Left lung (tissue), 10 donors: ENCODE data around the gene SF3B3. TPM values are rescaled to one million over a fixed set of nuclear protein-coding genes. Genes with fewer than 3 reads are reported as not detected.

Experiments used
- ATAC-seq: fragments of 200-7000 bp; cut with Tn5 transposase; one replicate; pipeline ENCODE4 v1.9.1; 2020; ENCODE audit warnings: moderate library complexity
- DNase-seq, 4 donors: peaks; one replicate each; pipeline ENCODE4 v3.0.0-alpha.2; 2013 to 2020
- H3K27ac ChIP-seq, 2 donors: fragments of 200-600 bp; sonication (generic) in 1 of 2; one replicate each; pipeline versions ENCODE4 v1.5.0 to v1.8.0; 2020 to 2021
- H3K27me3 ChIP-seq, 2 donors: fragments of 200-600 bp; sonication (generic) in 1 of 2; one replicate each; pipeline versions ENCODE4 v1.5.0 to v1.8.0; 2020 to 2021
- H3K36me3 ChIP-seq, 2 donors: fragments of 200-600 bp; sonication (generic) in 1 of 2; one replicate each; pipeline versions ENCODE4 v1.5.0 to v1.8.0; 2020 to 2021
- H3K4me1 ChIP-seq, 2 donors: fragments of 200-600 bp; one replicate each; pipeline ENCODE4 v1.8.0; 2021
- H3K4me3 ChIP-seq, 2 donors: fragments of 200-600 bp; sonication (generic) in 1 of 2; one replicate each; pipeline versions ENCODE4 v1.5.0 to v1.8.0; 2020 to 2021; ENCODE audit warnings: mild to moderate bottlenecking in 1 of 2
- H3K9me3 ChIP-seq, 2 donors: fragments of 200-600 bp; sonication (generic) in 1 of 2; one replicate each; pipeline versions ENCODE4 v1.5.0 to v1.8.0; 2020 to 2021
- intact Hi-C, 2 donors: fragments of 100-400 bp; cut with DNase I; formaldehyde crosslinking; loops; one replicate each; pipeline versions ENCODE4 v1.11.2 to v1.14.2; 2022
- polyA plus RNA-seq, 6 donors: library from polyadenylated mRNA; unstranded; fragments of 120-200 nt; gene quantifications; one replicate each; pipeline ENCODE4 v1.2.1, GENCODE V29; 2013; ENCODE audit not compliant: insufficient read length in 6 of 6
- total RNA-seq, 2 donors: library from RNA; stranded (reverse); fragmentation: NEBNext Ultra II Directional; extraction: Animal tissue kit (Norgen Biotek cat#: 25700); gene quantifications; one replicate each; pipeline ENCODE4 v1.2.1, GENCODE V29; 2021
- TF ChIP-seq, protein P1 (sequence below), 2 donors: fragments of 200-600 bp; sonication (generic) in 1 of 2; IDR thresholded peaks; one replicate each; pipeline versions ENCODE4 v1.5.0 to v1.8.0; 2021; ENCODE audit warnings: antibody characterized with exemption in 2 of 2
- donor health status: DM: no; HTN: yes; CAD: no.
- donor health status: DM: no; HTN: no; CAD: no.

Gene SF3B3
- total and polyA plus RNA-seq, 8 donors: 210 to 396 (median 366) TPM

DNA sequence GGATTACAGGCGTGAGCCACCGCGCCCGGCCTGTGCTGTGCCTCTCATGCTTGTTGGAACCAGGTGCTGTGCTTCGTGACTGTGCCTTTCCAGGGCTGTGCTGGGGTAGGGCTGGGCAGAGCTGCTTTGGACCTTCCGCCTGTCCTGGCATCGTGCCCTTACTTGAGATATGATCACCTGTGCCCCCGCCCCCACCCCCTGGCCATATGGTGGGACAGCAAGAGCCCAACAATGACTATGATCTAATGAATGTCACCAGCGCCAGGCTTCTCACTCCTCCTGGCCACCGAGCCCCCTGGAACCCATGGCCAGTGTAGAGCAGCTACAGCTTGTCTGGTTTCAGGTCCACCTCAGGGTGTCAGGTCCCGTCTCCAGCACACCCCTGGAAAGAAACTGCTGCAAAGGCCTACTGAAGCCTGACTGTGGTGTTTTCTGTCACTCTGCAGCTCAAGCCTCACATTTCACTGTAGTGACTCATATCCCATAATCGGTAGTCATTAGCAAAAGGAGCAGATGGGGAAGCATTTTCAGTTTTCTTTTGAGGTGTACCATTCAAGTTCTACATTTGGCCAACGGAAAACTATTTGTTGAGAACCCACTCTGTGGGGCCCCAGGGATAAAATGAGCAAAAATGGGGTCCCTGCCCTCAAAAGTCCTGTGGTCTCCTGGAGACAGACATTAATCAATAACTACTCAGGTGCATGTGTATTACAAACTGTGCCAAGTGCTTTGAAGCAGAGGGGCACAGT, 47.2 kb upstream of the SF3B3 start:
- peak; percentile 59 for ATAC-seq
- Histone ChIP-seq H3K27ac (no peak overlapping the region), H3K4me3 (no peak overlapping the region), H3K27me3 (no peaks in the 10 kb centered on the region), H3K9me3 (no peaks in the 10 kb centered on the region), H3K36me3 (peaks cover 0 to 78% of the 10 kb centered on the region in 2 donors), H3K4me1 (peaks cover 0 to 16% of the 10 kb centered on the region in 2 donors)
- intact Hi-C loops: loop anchor here in 1 of 2 donors (10.0 kb wide), 1 partner anchor 82 kb away; no protein-coding TSS in a partner anchor
- DNase-seq: no peak
- TF ChIP-seq, protein P1, sequence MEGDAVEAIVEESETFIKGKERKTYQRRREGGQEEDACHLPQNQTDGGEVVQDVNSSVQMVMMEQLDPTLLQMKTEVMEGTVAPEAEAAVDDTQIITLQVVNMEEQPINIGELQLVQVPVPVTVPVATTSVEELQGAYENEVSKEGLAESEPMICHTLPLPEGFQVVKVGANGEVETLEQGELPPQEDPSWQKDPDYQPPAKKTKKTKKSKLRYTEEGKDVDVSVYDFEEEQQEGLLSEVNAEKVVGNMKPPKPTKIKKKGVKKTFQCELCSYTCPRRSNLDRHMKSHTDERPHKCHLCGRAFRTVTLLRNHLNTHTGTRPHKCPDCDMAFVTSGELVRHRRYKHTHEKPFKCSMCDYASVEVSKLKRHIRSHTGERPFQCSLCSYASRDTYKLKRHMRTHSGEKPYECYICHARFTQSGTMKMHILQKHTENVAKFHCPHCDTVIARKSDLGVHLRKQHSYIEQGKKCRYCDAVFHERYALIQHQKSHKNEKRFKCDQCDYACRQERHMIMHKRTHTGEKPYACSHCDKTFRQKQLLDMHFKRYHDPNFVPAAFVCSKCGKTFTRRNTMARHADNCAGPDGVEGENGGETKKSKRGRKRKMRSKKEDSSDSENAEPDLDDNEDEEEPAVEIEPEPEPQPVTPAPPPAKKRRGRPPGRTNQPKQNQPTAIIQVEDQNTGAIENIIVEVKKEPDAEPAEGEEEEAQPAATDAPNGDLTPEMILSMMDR (IDR thresholded peaks at IDR 0.05): no peak

DNA sequence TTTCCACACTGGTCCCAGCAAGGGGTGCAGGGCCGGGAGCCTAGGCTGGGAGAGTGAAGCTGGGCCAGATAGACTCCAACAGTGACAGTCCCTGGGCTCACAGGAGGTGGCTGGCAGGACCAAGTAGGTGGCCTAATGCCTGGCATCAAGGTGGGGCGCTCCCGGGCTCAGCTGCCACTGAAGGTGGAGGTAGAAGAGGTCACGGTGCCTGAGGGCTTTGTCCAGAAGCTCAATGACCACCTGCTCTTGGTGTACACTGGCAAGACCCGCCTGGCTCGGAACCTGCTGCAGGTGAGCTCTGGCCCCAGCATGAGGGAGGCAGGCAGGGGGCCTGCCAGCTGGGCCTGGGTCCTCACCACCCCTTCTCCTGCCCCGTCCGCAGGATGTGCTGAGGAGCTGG, 45.4 kb upstream of the SF3B3 start:
- peaks cover 0 to 16% of the 10 kb centered on the region in 2 donors for H3K4me1 ChIP-seq
- no peaks in the 10 kb centered on the region for H3K9me3 ChIP-seq
- peak in 1 of 4 donors; percentile 62 for DNase-seq
- no peak overlapping the region for H3K4me3 ChIP-seq
- intact Hi-C loops: loop anchor here in 1 of 2 donors (10.0 kb wide), 1 partner anchor 83 kb away; no protein-coding TSS in a partner anchor
- no peaks in the 10 kb centered on the region for H3K27me3 ChIP-seq
- H3K36me3 ChIP-seq: peaks cover 0 to 86% of the 10 kb centered on the region in 2 donors
- H3K27ac ChIP-seq: peak overlapping the region in 1 of 2 donors; percentile 51
- no peak for ATAC-seq
- TF ChIP-seq, protein P1 (IDR thresholded peaks at IDR 0.05): no peak

- Histone ChIP-seq H3K27ac (peak overlapping the region in 1 of 2 donors; percentile 51), H3K9me3 (no peaks in the 10 kb centered on the region), H3K4me3 (no peak overlapping the region), H3K27me3 (no peaks in the 10 kb centered on the region), H3K36me3 (peaks cover 0 to 86% of the 10 kb centered on the region in 2 donors), H3K4me1 (peaks cover 0 to 16% of the 10 kb centered on the region in 2 donors)
- DNase-seq (peak in 1 of 4 donors; percentile 52), ATAC-seq (peak; percentile 20)
- TF ChIP-seq, protein P1 (IDR thresholded peaks at IDR 0.05): no peak
- intact Hi-C loops: loop anchor here in 1 of 2 donors (10.0 kb wide), 1 partner anchor 84 kb away; no protein-coding TSS in a partner anchor
These were observed 44.7 kb upstream of the SF3B3 start for GRCh38 chr16:70478912-70479341.

DNA sequence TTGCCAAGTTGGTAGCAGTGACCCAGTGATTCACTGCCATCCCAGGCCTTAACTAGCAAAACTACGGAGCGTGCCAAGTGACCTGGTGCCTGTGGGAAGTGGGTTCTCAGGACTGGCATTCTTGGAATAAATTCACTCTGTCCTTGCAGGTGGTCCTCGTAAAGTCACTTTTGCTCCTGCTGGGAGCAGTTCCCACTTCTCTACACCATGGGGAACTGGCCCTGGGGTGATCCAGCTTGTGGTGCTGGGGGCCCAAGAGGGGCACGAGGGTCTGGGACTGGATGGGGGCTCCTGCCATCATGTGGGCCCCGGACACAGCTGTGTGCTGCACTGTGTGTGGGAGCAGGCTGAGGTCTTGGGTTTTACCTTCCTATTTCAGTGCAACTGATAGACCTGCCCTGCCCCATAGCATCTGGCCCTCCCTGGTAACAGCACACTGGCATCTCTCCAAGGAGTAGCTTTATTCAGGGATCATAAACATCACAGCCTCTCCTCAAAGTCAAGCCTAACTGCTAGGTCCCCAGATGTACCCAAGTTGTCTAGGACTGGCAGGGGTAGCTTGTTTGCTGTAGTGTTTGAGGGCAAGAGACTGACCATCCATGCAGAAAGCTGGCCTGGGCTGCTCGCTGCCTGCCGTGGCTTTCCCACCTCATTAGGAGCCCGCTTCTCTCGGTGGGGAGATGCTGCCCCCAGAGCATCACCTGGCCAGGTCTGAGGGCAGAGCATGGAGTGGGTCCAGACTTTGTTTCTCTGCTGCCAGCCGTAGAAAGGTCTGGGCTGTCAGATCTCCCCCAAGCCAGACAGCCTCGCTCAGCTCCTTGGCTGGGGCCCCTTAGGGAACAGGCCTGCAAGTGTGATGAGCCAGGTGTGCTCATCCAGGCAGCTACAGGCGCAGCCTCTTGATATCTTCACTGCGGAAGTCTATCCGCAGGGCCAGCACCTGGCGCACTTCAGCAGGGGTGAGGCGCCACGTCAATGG, 43.2 kb upstream of the SF3B3 start:
- H3K4me3 ChIP-seq: no peak overlapping the region
- intact Hi-C loops: no loop called here
- H3K4me1 ChIP-seq: peaks cover 0 to 16% of the 10 kb centered on the region in 2 donors
- no peaks in the 10 kb centered on the region for H3K27me3 ChIP-seq
- ATAC-seq (no peak), DNase-seq (peak in 1 of 4 donors; percentile 39)
- H3K36me3 ChIP-seq: peaks cover 0 to 76% of the 10 kb centered on the region in 2 donors
- TF ChIP-seq, protein P1 (IDR thresholded peaks at IDR 0.05): no peak
- H3K27ac ChIP-seq: peak overlapping the region in 1 of 2 donors; percentile 51
- no peaks in the 10 kb centered on the region for H3K9me3 ChIP-seq
